SK-N-SH treated with all-trans-retinoic acid at 6 μM for 48 hours (cell line): ENCODE results near the gene TEAD3.

Source experiments
- ATAC-seq: fragments of 200-7000 bp; cut with Tn5 transposase; 3 replicates; pipeline ENCODE4 v1.9.1; 2020; ENCODE audit warnings: mild to moderate bottlenecking, moderate library complexity
- ARNTL ChIP-seq: fragments of 450-650 bp; formaldehyde crosslinking; IDR thresholded peaks from 2 replicates; pipeline ENCODE4 v1.5.0; 2020; ENCODE audit warnings: low read depth, mild to moderate bottlenecking, moderate library complexity, borderline replicate concordance
- BACH2 ChIP-seq: fragments of 250-450 bp; sonication (Bioruptor Pico); IDR thresholded peaks from 2 replicates; pipeline ENCODE4 v1.9.0; 2021; ENCODE audit warnings: mild to moderate bottlenecking, borderline replicate concordance
- CREB5 ChIP-seq: fragments of 250-450 bp; sonication (Bioruptor Pico); IDR thresholded peaks from 2 replicates; pipeline ENCODE4 v1.5.1; 2020; ENCODE audit warnings: low read depth, mild to moderate bottlenecking, moderate library complexity
- CSDC2 ChIP-seq: fragments of 250-450 bp; sonication (Bioruptor Pico); IDR thresholded peaks from 2 replicates; pipeline ENCODE4 v1.5.0; 2020; ENCODE audit warnings: mild to moderate bottlenecking, moderate library complexity
- CSRNP3 ChIP-seq: fragments of 250-450 bp; sonication (Bioruptor Pico); IDR thresholded peaks from 2 replicates; pipeline ENCODE4 v1.5.1; 2021; ENCODE audit warnings: mild to moderate bottlenecking, moderate library complexity
- ESRRG ChIP-seq: fragments of 250-450 bp; sonication (Bioruptor Pico); IDR thresholded peaks from 2 replicates; pipeline ENCODE4 v1.6.1; 2021; ENCODE audit warnings: mild to moderate bottlenecking
- GLIS3 ChIP-seq: fragments of 250-450 bp; sonication (Bioruptor Pico); IDR thresholded peaks from 2 replicates; pipeline ENCODE4 v1.5.0; 2020; ENCODE audit warnings: mild to moderate bottlenecking, moderate library complexity
- ISL1 ChIP-seq: fragments of 250-450 bp; sonication (Bioruptor Pico); IDR thresholded peaks from 2 replicates; pipeline ENCODE4 v2.1.2; 2022; ENCODE audit warnings: mild to moderate bottlenecking, moderate library complexity
- OSR1 ChIP-seq: fragments of 250-450 bp; sonication (Bioruptor Pico); IDR thresholded peaks from 2 replicates; pipeline ENCODE4 v1.8.0; 2022; ENCODE audit warnings: moderate library complexity, mild to moderate bottlenecking, inconsistent platforms
- PATZ1 ChIP-seq: fragments of 250-450 bp; sonication (Bioruptor Pico); IDR thresholded peaks from 2 replicates; pipeline ENCODE4 v1.8.0; 2020; ENCODE audit warnings: mild to moderate bottlenecking, moderate library complexity, borderline replicate concordance
- POU6F1 ChIP-seq: fragments of 250-450 bp; sonication (Bioruptor Pico); IDR thresholded peaks from 2 replicates; pipeline ENCODE4 v1.8.0; 2021; ENCODE audit warnings: low read depth, mild to moderate bottlenecking, moderate library complexity, borderline replicate concordance
- PPARA ChIP-seq: fragments of 250-450 bp; sonication (Bioruptor Pico); IDR thresholded peaks from 2 replicates; pipeline ENCODE4 v1.5.0; 2020; ENCODE audit warnings: mild to moderate bottlenecking, borderline replicate concordance
- RARB ChIP-seq: fragments of 250-450 bp; sonication (Bioruptor Pico); IDR thresholded peaks from 2 replicates; pipeline ENCODE4 v1.8.0; 2021; ENCODE audit warnings: mild to moderate bottlenecking, moderate library complexity
- SNAI2 ChIP-seq: fragments of 250-450 bp; sonication (Bioruptor Pico); IDR thresholded peaks from 2 replicates; pipeline ENCODE4 v1.5.0; 2020; ENCODE audit warnings: mild to moderate bottlenecking, moderate library complexity
- TCF4 ChIP-seq: fragments of 250-450 bp; sonication (Bioruptor Pico); IDR thresholded peaks from 2 replicates; pipeline ENCODE4 v1.8.0; 2021; ENCODE audit warnings: mild to moderate bottlenecking, moderate library complexity, borderline replicate concordance
- TOX ChIP-seq: fragments of 250-450 bp; sonication (Bioruptor Pico); IDR thresholded peaks from 2 replicates; pipeline ENCODE4 v1.8.0; 2021; ENCODE audit warnings: mild to moderate bottlenecking, moderate library complexity, borderline replicate concordance
- TSHZ2 ChIP-seq: fragments of 250-450 bp; sonication (Bioruptor Pico); IDR thresholded peaks from 2 replicates; pipeline ENCODE4 v1.5.0; 2020; ENCODE audit warnings: mild to moderate bottlenecking, moderate library complexity
- ZC3H10 ChIP-seq: fragments of 250-450 bp; sonication (Bioruptor Pico); IDR thresholded peaks from 2 replicates; pipeline ENCODE4 v1.5.1; 2021; ENCODE audit warnings: mild to moderate bottlenecking, moderate library complexity
- ZFP3 ChIP-seq: fragments of 250-450 bp; sonication (Bioruptor Pico); IDR thresholded peaks from 2 replicates; pipeline ENCODE4 v1.5.0; 2020; ENCODE audit warnings: mild to moderate bottlenecking, moderate library complexity
- ZFP30 ChIP-seq: fragments of 450-650 bp; formaldehyde crosslinking; IDR thresholded peaks from 2 replicates; pipeline ENCODE4 v1.5.0; 2022; ENCODE audit warnings: mild to moderate bottlenecking, moderate library complexity
- ZNF565 ChIP-seq: fragments of 450-650 bp; formaldehyde crosslinking; conservative IDR thresholded peaks from 2 replicates; pipeline ENCODE4 v1.5.0; 2020; ENCODE audit warnings: low read depth, mild to moderate bottlenecking, moderate library complexity
- ZNF70 ChIP-seq: fragments of 450-650 bp; formaldehyde crosslinking; IDR thresholded peaks from 2 replicates; pipeline ENCODE4 v1.5.0; 2020; ENCODE audit warnings: mild to moderate bottlenecking, moderate library complexity
- ZNF8 ChIP-seq: fragments of 450-650 bp; formaldehyde crosslinking; IDR thresholded peaks from 2 replicates; pipeline ENCODE4 v1.5.0; 2020; ENCODE audit warnings: mild to moderate bottlenecking, moderate library complexity

Gene TEAD3

GRCh38 chr6:35481226-35481625, 15.7 kb downstream of the TEAD3 start:
- ATAC-seq: no peak
- TF ChIP-seq ZFP30 (CRISPR knock-in tag): no peak
- TF ChIP-seq ZFP3 (CRISPR knock-in tag): no peak
- TF ChIP-seq BACH2 (CRISPR knock-in tag): no peak
- TF ChIP-seq ZNF565 (CRISPR knock-in tag): no peak
- no peak for TF ChIP-seq PATZ1
- TF ChIP-seq GLIS3 (CRISPR knock-in tag): no peak
- no peak for TF ChIP-seq SNAI2
- TF ChIP-seq ARNTL (CRISPR knock-in tag): no peak
- TF ChIP-seq CSRNP3 (CRISPR knock-in tag): no peak
- TF ChIP-seq ZNF8 (CRISPR knock-in tag): no peak
- TF ChIP-seq TOX (CRISPR knock-in tag): no peak
- no peak for TF ChIP-seq TCF4 (CRISPR knock-in tag)
- TF ChIP-seq PPARA (CRISPR knock-in tag): no peak
- TF ChIP-seq CSDC2 (CRISPR knock-in tag): no peak
- TF ChIP-seq RARB (CRISPR knock-in tag): no peak

- ATAC-seq: no peak
- no peak for TF ChIP-seq ISL1
- no peak for TF ChIP-seq ZFP30 (CRISPR knock-in tag)
Observed at GRCh38 chr6:35480176-35480575, 16.7 kb downstream of the TEAD3 start.

GRCh38 chr6:35478259-35478658, 18.6 kb downstream of the TEAD3 start:
- TF ChIP-seq SNAI2 (no peak), ZFP3 (CRISPR knock-in tag) (no peak), OSR1 (CRISPR knock-in tag) (no peak), ZFP30 (CRISPR knock-in tag) (no peak), CREB5 (CRISPR knock-in tag) (no peak), POU6F1 (CRISPR knock-in tag) (no peak), BACH2 (CRISPR knock-in tag) (no peak), ZNF70 (CRISPR knock-in tag) (no peak), ESRRG (CRISPR knock-in tag) (no peak), ZC3H10 (no peak), PPARA (CRISPR knock-in tag) (no peak), GLIS3 (CRISPR knock-in tag) (no peak)

GRCh38 chr6:35477551-35478179, 19.2 kb downstream of the TEAD3 start:
- no peak for ATAC-seq
- no peak for TF ChIP-seq ZFP30 (CRISPR knock-in tag)
- no peak for TF ChIP-seq CSRNP3 (CRISPR knock-in tag)
- TF ChIP-seq ISL1: no peak
- TF ChIP-seq ZC3H10: no peak
- no peak for TF ChIP-seq TSHZ2 (CRISPR knock-in tag)
- TF ChIP-seq ZFP3 (CRISPR knock-in tag): no peak
- no peak for TF ChIP-seq ZNF70 (CRISPR knock-in tag)
- no peak for TF ChIP-seq TCF4 (CRISPR knock-in tag)

More at GRCh38 chr6:35478259-35478658, 18.6 kb downstream of the TEAD3 start:
- no peak for ATAC-seq
